Activated CD8-positive, alpha-beta memory T cell treated with anti-CD3 and anti-CD28 coated beads, Interleukin-2, amount 10 ng/mL, durations not matched to agents 7 days and 5 days (primary cell): ENCODE data around the gene CARF. TPM values are rescaled to one million over a fixed set of nuclear protein-coding genes. Genes with fewer than 3 reads are reported as not detected.
"Not testable (repeated sequence)": the region's sequence is repeated elsewhere in the genome, so short reads cannot be mapped to it uniquely, and the experiment has no call there.

Experiments used
- ATAC-seq: fragments of 150-1000 bp; cut with Tn5 transposase; one replicate; pipeline ENCODE4 v1.10.0; 2021; ENCODE audit warnings: moderate library complexity
- CTCF ChIA-PET: fragments of 350-600 bp; sonication (Branson Sonifier 250); formaldehyde crosslinking; loops from one replicate; lab custom pipeline; 2021; ENCODE audit warnings: antibody characterized with exemption; lab: Charles Lee
- DNase-seq: peaks from one replicate; pipeline ENCODE4 v3.0.0-alpha.2; 2020
- H3K27ac Mint-ChIP-seq: one replicate; pipeline ENCODE4 v1.8.0; 2021; ENCODE audit warnings: mild to moderate bottlenecking, mixed read lengths
- H3K27me3 Mint-ChIP-seq: one replicate; pipeline ENCODE4 v1.8.0; 2021; ENCODE audit warnings: mixed read lengths
- H3K36me3 Mint-ChIP-seq: one replicate; pipeline ENCODE4 v1.8.0; 2021; ENCODE audit warnings: mild to moderate bottlenecking, mixed read lengths
- H3K4me1 Mint-ChIP-seq: one replicate; pipeline ENCODE4 v1.8.0; 2021; ENCODE audit warnings: mixed read lengths
- H3K4me3 Mint-ChIP-seq: one replicate; pipeline ENCODE4 v1.8.0; 2021; ENCODE audit warnings: mild to moderate bottlenecking, moderate library complexity, mixed read lengths
- H3K9me3 Mint-ChIP-seq: one replicate; pipeline ENCODE4 v1.8.0; 2022; ENCODE audit warnings: low read depth, mixed read lengths
- total RNA-seq, 2 experiments: library from RNA; stranded (reverse); gene quantifications; one replicate each; pipeline ENCODE4 v1.2.3, GENCODE V29; 2021

CARF gene
- total RNA-seq, result 10 to 100 TPM in 1 of 2 experiments, 1 to 10 TPM in 1; 8.2 to 11.5 TPM

GRCh38 chr2:202911512-202912341, at the start of gene CARF, which contains the start of gene WDR12:
Gene CARF, plus strand, starts transcription at chr2:202912275. Its CDS starts 29,628 bp downstream, at chr2:202941903.
Gene WDR12, minus strand, starts transcription at chr2:202911673. Its CDS starts 197 bp downstream, at chr2:202911476.
- CTCF ChIA-PET, result interaction anchor here (1.1 to 1.7 kb wide), 2 partner anchors 103 to 328 kb away, joined by 3 to 8 read pairs; partner anchors contain the start of gene NBEAL1
- Mint-ChIP-seq H3K4me3 (peak within 1 kb of the TSS; percentile 90), H3K4me1 (peaks cover 30% of the 10 kb centered on the region), H3K27ac (peak within 1 kb of the TSS; percentile 97), H3K9me3 (no peaks in the 10 kb centered on the region), H3K36me3 (peaks cover 12% of the 10 kb centered on the region), H3K27me3 (no peaks in the 10 kb centered on the region)
- ATAC-seq (peak; percentile 91), DNase-seq (peak; percentile 95)

- Mint-ChIP-seq H3K27ac (peak overlapping the region; percentile 81), H3K36me3 (no peaks in the 10 kb centered on the region), H3K9me3 (no peaks in the 10 kb centered on the region), H3K27me3 (no peaks in the 10 kb centered on the region), H3K4me1 (peaks cover 12% of the 10 kb centered on the region), H3K4me3 (peak overlapping the region; percentile 91)
- peak; percentile 84 for ATAC-seq
- CTCF ChIA-PET, result interaction anchor here (0.6 to 3.5 kb wide), 12 partner anchors 18 to 583 kb away, joined by 3 to 42 read pairs (median 3); partner anchors contain the start of gene CYP20A1
- DNase-seq, result peak; percentile 82
These were observed 41.4 kb upstream of the CARF start for GRCh38 chr2:202870431-202871299.

- Mint-ChIP-seq H3K36me3 (no peaks in the 10 kb centered on the region), H3K27me3 (no peaks in the 10 kb centered on the region), H3K4me1 (peaks cover 12% of the 10 kb centered on the region), H3K4me3 (peak within 1 kb of the TSS; percentile 91), H3K9me3 (no peaks in the 10 kb centered on the region), H3K27ac (peak within 1 kb of the TSS; percentile 82)
- CTCF ChIA-PET, result interaction anchor here (0.8 to 3.5 kb wide), 9 partner anchors 17 to 582 kb away, joined by 3 to 42 read pairs (median 3); partner anchors contain the start of gene CYP20A1
- DNase-seq, result peak; percentile 65
- peak; percentile 68 for ATAC-seq
These were observed 40.6 kb upstream of the CARF start, which contains the start of gene ICA1L for GRCh38 chr2:202871300-202872141. Gene ICA1L, minus strand, starts transcription at chr2:202871766. Its CDS starts 42,757 bp downstream, at chr2:202829009.

- CTCF ChIA-PET, result no interaction called here
- no peak for ATAC-seq
These were observed 34.4 kb upstream of the CARF start for GRCh38 chr2:202877699-202878098.

GRCh38 chr2:202881570-202881969, 30.5 kb upstream of the CARF start:
- Mint-ChIP-seq H3K27ac (no peak overlapping the region), H3K27me3 (no peaks in the 10 kb centered on the region), H3K4me1 (no peaks in the 10 kb centered on the region), H3K36me3 (peaks cover 15% of the 10 kb centered on the region), H3K9me3 (no peaks in the 10 kb centered on the region), H3K4me3 (no peak overlapping the region)
- no peak for DNase-seq
- CTCF ChIA-PET, result no interaction called here
- ATAC-seq, result no peak

More at GRCh38 chr2:202877699-202878098, 34.4 kb upstream of the CARF start:
- Mint-ChIP-seq H3K4me3 (no peak overlapping the region), H3K27me3 (no peaks in the 10 kb centered on the region), H3K36me3 (peaks cover 6% of the 10 kb centered on the region), H3K4me1 (peaks cover 2% of the 10 kb centered on the region), H3K9me3 (no peaks in the 10 kb centered on the region), H3K27ac (no peak overlapping the region)
- no peak for DNase-seq

GRCh38 chr2:202883987-202884675, 27.9 kb upstream of the CARF start:
- Mint-ChIP-seq H3K36me3 (peaks cover 20% of the 10 kb centered on the region), H3K27ac (no peak overlapping the region), H3K4me1 (no peaks in the 10 kb centered on the region), H3K27me3 (no peaks in the 10 kb centered on the region), H3K4me3 (no peak overlapping the region), H3K9me3 (no peaks in the 10 kb centered on the region)
- CTCF ChIA-PET, result interaction anchor here (0.7 kb wide), 1 partner anchor 25 kb away, joined by 3 read pairs; no protein-coding TSS in a partner anchor
- DNase-seq (no peak), ATAC-seq (no peak)

- CTCF ChIA-PET, result no interaction called here
- H3K27me3 Mint-ChIP-seq, result no peaks in the 10 kb centered on the region
- DNase-seq, result no peak
- H3K4me1 Mint-ChIP-seq, result no peaks in the 10 kb centered on the region
- peaks cover 20% of the 10 kb centered on the region for H3K36me3 Mint-ChIP-seq
- no peak overlapping the region for H3K27ac Mint-ChIP-seq
- no peak for ATAC-seq
- H3K9me3 Mint-ChIP-seq, result no peaks in the 10 kb centered on the region
- H3K4me3 Mint-ChIP-seq, result no peak overlapping the region
These were observed 26.9 kb upstream of the CARF start for GRCh38 chr2:202885190-202885589.

GRCh38 chr2:202905507-202905906, 6.6 kb upstream of the CARF start:
- ATAC-seq, H3K4me3 Mint-ChIP-seq, H3K27me3 Mint-ChIP-seq, CTCF ChIA-PET, DNase-seq, H3K9me3 Mint-ChIP-seq, H3K27ac Mint-ChIP-seq: not testable (repeated sequence)
- peaks cover 43% of the 10 kb centered on the region for H3K36me3 Mint-ChIP-seq
- peaks cover 25% of the 10 kb centered on the region for H3K4me1 Mint-ChIP-seq

GRCh38 chr2:202908186-202908585, 3.9 kb upstream of the CARF start:
- no peak for DNase-seq
- peak overlapping the region; percentile 31 for H3K27ac Mint-ChIP-seq
- H3K9me3 Mint-ChIP-seq, result peaks cover 2% of the 10 kb centered on the region
- H3K4me3 Mint-ChIP-seq, result no peak overlapping the region
- ATAC-seq, result no peak
- CTCF ChIA-PET, result interaction anchor here (1.2 kb wide), 1 partner anchor 331 kb away, joined by 3 read pairs; the partner anchor contains the start of gene CYP20A1
- no peaks in the 10 kb centered on the region for H3K27me3 Mint-ChIP-seq
- H3K4me1 Mint-ChIP-seq, result peaks cover 31% of the 10 kb centered on the region
- H3K36me3 Mint-ChIP-seq, result peaks cover 37% of the 10 kb centered on the region

- Mint-ChIP-seq H3K9me3 (peaks cover 1% of the 10 kb centered on the region), H3K36me3 (peaks cover 27% of the 10 kb centered on the region), H3K4me3 (peak overlapping the region; percentile 89), H3K4me1 (peaks cover 32% of the 10 kb centered on the region), H3K27ac (no peak overlapping the region), H3K27me3 (no peaks in the 10 kb centered on the region)
- ATAC-seq, result no peak
- CTCF ChIA-PET, result interaction anchor here (0.8 to 1.7 kb wide), 3 partner anchors 25 to 329 kb away, joined by 3 to 7 read pairs (median 3); partner anchors contain the start of genes CYP20A1 and ICA1L
- no peak for DNase-seq
These were observed 2.5 kb upstream of the CARF start for GRCh38 chr2:202909394-202910192.

GRCh38 chr2:202910250-202910649, 1.8 kb upstream of the CARF start:
- peaks cover 30% of the 10 kb centered on the region for H3K4me1 Mint-ChIP-seq
- not testable (repeated sequence) for DNase-seq, ATAC-seq, H3K27me3 Mint-ChIP-seq, H3K9me3 Mint-ChIP-seq
- peaks cover 23% of the 10 kb centered on the region for H3K36me3 Mint-ChIP-seq
- H3K4me3 Mint-ChIP-seq, result peak overlapping the region; percentile 89
- CTCF ChIA-PET, result interaction anchor here (1.7 kb wide), 1 partner anchor 39 kb away, joined by 7 read pairs; the partner anchor contains the start of gene ICA1L
- H3K27ac Mint-ChIP-seq, result peak overlapping the region; percentile 54
